NCI-H2107 (cell line): ENCODE data around the gene INKA2.

Experiments used
- DNase-seq: peaks from one replicate; lab custom pipeline; 2025; lab: John Stamatoyannopoulos, UW

INKA2 gene

DNA sequence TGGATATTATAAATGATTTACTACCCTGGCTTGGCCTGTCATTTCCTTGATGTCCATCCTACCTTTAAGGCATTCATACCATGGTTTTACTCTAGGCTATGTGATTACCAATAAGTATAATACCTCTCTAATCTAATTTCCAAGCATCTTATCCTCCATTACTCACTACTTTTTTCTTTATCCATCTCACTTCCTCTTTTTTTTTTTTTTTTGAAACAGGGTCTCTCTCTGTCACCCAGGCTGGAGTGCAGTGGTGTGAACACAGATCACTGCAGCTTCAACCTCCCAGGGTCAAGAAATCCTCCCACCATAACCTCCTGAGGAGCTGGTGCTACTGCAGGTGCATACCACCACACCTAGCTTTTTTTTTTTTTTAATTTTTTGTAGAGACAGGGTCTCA is 39.9 kb downstream of the INKA2 start:
- DNase-seq, result no peak

DNA sequence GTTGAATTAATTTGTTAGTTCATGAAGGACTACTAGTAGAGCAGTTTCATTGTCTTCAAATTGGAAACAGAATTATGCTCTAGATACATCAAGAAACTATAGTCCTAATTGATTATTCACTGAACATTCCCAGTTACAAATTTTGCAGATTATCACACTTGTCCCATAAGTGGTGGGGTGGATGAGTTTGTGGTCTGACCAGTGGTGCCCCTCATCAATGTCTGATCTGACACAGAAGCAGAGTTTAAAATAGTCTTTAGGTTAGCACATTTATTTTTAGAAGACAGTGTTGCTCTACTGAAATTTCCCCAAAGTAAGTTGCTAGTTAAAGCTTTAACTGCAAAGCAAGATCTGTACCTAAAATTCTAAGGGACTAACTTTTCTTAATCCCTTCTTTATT is 42.9 kb downstream of the INKA2 start:
- no peak for DNase-seq

DNA sequence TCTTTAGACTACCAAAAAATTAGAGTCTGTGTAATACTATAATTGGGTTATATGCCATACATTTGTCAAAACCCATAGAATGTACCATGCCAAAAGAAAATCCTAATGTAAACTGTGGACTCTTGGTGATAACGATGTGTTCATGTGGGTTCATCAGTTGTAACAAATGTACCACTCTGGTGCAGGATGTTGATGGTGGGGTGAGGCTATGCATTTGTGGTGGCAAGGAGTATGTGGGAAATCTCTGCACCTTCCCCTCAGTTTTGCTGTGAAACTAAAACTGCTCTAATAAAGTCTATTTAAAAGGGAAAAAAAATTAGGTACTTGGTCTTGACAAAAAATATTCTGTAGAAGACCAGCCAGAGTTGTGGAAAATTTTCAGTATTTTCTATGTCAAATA is 43.4 kb downstream of the INKA2 start:
- no peak for DNase-seq

DNA sequence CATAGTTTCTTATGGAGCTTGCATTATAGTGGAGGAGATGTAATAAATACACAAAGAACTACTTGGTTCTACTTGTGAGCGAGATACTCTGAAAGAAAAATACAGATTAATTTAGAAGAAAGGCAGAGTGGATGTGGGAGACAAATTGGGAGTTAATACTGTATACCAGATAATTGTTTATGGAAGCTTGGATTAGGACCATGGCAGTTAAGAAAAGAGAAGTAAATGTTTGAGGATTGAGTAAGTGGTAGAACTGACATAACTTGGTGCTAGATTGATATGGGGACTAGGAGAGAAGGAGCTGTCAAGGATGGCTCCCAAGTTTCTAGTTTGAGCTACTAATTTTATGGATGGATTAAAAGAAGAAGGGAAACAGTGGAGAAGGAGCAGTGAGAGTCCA is 47.3 kb downstream of the INKA2 start:
- DNase-seq, result no peak

DNA sequence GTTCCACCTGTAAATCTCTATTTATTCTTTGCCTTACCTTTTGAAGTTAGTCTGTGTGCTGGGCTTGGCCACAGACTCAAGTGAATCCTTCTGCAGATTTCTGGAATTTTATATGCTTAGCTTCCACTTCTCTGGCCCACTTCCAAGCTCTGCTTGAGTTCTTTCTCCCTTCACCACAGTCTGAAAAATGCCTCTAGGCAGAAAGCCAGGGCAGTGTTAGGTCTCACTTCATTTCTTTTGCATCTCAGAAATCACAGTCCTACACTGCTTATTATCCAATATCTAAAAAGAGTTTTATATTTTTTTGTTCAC is 48.9 kb downstream of the INKA2 start:
- DNase-seq, result peak; percentile 18
